Central memory CD4-positive, alpha-beta T cell (primary cell): ENCODE results near the gene ZNF646.

Source experiments
- DNase-seq: peaks from one replicate; pipeline ENCODE4 v3.0.0; 2022

ZNF646 gene

DNA sequence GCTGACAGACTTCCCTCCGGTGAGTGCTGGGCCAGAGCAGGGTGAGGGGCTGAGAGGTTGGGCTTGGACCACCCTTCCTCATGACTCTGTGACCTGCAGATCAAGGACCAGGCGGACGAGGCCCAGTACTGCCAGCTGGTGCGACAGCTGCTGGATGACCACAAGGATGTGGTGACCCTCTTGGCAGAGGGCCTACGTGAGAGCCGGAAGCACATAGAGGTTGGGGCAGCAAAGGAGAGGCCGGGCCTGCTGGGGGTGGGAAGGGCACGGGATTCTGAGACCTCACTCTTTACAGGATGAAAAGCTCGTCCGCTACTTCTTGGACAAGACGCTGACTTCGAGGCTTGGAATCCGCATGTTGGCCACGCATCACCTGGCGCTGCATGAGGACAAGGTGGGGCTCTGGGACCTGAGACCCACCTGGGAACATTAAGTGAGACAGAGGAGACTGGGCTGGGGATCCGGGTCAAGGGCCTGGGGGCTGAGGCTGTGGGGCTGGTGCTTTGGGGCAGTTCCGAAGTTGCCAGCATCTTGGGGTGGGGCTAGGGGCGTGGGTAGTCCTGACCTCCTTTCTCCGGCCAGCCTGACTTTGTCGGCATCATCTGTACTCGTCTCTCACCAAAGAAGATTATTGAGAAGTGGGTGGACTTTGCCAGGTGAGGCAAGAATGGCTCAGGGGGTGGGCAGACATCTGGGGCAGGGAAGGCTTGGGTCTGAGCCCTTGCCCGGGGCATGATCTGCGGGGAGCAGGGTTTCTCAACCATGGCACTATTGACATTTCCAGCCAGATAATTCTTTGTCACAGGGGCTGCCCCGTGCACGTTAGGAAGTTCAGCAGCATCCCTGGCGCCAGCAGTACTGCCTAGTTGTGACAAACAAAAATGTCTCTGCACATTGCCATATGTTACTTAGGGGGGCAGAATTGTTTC is 36.1 kb downstream of the ZNF646 start:
- no peak for DNase-seq

DNA sequence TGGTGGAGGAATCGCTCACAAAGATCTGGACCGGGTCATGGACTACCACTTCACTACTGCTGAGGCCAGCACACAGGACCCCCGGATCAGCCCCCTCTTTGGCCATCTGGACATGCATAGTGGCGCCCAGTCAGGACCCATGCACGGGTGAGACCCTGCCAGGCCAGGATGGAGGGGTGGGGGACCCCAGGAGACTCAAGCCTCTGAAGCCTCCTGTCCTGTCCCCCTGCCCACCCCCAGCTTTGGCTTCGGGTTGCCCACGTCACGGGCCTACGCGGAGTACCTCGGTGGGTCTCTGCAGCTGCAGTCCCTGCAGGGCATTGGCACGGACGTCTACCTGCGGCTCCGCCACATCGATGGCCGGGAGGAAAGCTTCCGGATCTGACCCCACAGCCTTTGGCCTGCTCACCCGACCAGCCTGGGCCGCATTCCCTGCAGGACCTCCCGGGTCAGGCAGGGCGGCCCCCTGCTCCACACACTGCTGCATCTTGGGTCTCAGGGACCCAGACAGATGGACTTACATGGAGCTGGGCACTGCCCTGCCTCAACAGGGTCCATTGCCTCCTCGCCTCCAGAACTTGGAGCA is 37.8 kb downstream of the ZNF646 start:
- no peak for DNase-seq

- no peak for DNase-seq
Observed at GRCh38 chr16:31112711-31113110, 38.5 kb downstream of the ZNF646 start.

DNA sequence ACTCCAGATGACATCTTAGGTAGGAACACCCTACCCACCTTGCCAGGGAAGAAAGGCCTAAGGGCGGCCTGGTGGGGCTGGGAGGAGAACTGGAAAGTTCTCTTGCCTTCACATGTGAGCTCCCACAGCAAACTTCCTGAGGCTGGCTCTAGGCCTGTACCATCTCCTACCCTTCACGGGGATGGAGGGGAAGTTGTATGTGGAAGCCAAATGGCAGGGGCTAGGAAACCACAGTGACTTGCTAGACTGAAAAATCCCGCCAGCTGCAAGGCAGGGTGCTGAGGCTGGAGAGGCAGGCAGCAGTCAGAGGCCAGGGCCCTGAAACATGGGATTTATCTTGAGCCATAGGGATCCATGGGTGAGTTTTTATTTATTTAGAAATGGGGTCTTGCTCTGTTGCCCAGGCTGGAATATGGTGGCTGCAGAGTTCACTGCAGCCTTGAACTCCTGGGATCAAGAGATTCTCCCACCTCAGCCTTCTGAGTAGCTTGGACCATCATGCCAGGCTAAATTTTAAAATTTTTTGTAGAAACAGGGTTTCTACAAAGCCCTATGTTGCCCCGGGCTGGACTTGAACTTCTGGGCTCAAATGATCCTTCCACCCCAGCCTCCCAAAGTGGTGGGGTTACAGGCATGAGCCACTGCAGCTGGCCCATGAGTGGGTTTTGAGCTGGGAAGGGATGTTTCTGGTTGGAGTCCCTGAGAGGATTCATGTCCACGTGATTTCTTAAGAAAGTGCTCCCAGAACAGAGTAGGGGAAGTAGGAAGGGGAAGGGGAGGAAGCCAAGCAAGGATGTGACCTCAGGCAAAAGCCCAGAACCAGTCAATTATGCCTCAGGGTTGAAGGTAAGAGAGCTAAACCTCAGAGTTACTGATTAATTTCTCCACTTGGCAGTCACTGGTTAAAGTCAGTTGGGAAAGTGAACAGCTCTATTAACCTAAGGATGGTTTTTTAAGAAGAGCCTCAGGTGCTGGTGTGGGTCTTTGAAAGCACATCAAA is 39.2 kb downstream of the ZNF646 start:
- no peak for DNase-seq

DNA sequence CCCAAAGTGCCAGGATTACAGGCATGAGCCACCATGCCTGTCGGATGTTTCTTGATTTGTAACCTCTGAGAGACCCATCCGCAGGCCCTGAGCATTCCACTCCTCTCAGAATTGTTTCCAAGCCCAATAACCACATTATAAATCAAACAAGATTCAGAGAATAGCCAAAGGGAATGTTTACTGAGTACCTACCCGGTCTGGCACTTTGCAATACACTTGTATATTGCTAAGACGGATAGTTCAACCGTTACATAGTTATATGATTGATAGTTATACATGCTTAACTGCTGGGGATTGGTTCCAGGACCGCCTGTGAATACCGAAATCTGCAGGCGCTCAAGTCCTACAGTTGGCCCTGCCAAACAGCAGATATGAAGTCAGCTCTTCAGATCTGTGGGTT is 40.2 kb downstream of the ZNF646 start:
- no peak for DNase-seq

DNA sequence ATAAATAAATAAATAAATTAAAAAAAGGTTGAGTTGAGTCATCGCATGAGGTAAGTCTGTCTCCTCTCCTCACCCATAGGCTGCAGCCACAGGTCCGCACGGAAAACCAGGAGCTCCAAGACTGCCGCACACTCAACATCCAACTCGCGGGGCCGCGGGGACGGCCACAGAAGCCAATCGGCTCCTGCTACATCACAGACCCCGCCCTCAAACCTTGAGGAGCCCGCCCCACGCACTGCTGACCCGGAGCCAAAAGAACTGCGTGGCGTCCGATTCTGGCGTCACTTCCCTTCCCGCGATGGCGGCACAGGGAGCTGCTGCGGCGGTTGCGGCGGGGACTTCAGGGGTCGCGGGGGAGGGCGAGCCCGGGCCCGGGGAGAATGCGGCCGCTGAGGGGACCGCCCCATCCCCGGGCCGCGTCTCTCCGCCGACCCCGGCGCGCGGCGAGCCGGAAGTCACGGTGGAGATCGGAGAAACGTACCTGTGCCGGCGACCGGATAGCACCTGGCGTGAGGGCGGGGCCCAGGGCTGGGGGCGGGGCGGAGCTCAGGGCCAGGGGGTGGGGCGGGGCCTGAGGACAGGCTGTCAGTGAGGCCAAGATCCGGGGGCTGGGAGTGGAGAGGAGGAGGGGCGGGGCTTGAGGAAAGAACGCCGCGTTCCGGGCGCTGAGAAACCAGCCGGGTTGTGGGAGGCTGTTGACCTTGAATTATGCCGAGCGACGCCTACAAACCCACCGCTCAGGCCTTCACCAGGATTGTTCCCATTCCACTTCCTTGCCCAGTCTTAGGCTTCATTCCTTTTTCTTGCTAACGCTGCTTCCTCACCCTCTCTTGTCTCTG is 43.4 kb downstream of the ZNF646 start, which contains the start of gene KAT8:
KAT8 (plus strand) TSS at position 281 of the 839 bp plus-strand sequence; CDS start at position 299, 18 bp downstream.
- peak; percentile 96 for DNase-seq

DNA sequence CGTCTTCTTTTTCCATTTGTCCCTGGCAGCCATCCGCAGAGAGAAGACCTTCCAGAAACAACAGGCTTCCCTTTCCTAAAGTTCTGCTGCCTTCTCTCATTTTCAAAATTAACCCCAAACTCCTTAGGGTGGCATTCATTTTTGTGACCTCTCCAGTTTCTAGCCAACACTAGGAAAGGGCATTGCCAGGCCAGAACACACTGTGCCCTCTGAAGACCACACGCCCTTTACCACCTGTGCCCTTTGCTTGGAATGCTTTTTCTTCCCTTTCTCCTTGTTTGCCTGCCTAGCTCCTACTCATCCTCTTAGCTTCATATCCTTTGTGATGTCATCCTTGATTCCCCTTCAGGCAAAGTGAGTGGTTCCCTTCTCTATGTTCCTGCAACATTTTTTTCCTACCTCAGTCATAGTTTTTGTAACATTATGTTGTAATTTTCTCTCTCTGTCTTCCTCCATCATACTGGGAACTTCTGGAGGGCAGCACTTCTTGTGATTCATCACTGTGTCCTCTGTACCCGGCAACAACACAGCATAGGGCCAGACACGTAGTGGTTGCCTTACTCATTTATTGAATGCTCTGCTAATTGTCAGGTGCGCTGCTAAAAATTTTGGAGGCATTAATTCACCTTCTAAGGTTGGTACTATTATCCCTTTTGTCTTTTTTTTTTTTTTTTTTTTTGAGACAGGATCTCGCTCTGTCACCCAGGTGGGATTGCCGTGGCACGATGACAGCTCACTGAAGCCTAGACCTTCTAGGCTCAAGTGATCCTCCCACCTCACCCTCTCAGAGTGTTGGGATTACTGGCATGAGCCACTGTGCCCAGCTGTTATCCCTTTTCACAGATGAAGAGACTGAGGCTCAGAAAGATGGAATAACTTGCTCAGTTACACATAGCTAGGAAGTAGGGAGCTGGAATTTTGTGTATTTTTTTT is 44.3 kb downstream of the ZNF646 start:
- no peak for DNase-seq

- DNase-seq, result no peak
Observed at GRCh38 chr16:31120129-31120528, 45.9 kb downstream of the ZNF646 start.

- no peak for DNase-seq
Observed at GRCh38 chr16:31125844-31126243, 51.6 kb downstream of the ZNF646 start.

GRCh38 chr16:31127182-31127581 is 53.0 kb downstream of the ZNF646 start:
- DNase-seq, result no peak

GRCh38 chr16:31128711-31129567 is 54.7 kb downstream of the ZNF646 start:
- no peak for DNase-seq

DNA sequence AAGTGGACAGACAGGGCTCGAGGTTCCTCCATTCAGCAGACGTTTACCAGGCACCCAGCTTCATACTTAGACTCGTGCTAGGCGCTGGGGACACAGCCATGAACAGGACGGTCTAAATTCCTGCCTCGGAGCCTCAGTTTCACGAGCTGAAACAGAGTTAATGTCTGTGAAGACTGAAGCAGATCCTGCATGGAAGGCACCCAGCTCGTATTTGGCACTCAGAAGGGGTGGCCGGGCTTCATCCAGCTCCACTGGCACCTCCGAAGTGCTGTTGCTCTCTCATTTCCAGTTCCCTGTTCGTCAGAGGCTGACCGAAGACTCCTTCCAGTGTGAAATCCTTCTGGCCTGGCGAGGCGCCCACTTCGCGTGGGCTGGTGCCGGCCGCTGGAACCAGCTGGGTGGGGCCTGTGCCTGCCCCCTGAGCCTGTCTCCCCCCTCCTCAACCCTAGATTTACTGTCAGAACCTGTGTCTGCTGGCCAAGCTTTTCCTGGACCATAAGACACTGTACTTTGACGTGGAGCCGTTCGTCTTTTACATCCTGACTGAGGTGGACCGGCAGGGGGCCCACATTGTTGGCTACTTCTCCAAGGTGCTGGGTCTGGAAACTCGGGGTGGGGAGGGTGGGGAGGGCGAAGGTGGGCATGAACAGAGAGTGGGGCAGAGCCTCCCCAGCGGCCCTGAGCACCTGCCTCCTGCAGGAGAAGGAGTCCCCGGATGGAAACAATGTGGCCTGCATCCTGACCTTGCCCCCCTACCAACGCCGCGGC is 55.5 kb downstream of the ZNF646 start:
- no peak for DNase-seq

GRCh38 chr16:31130336-31130891 is 56.2 kb downstream of the ZNF646 start:
- DNase-seq, result no peak

DNA sequence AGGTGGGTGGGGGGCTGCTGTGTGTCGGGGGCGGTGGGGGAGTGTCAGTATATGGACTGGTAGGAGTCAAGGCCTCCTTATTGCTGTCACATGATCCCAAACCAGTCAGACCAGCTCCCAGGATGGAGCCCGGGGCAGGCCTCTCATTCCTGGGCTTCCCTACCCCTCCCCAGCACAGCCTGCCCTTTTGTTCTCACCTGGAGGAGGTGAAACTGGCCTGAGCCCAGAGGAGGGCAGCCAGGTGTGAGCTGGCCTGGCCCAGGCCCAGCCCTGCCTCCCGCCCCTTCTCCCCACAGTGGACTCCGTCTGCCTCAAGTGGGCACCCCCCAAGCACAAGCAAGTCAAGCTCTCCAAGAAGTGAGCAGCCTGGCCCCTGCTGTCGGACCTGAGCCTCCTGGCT is 56.7 kb downstream of the ZNF646 start:
- no peak for DNase-seq

DNA sequence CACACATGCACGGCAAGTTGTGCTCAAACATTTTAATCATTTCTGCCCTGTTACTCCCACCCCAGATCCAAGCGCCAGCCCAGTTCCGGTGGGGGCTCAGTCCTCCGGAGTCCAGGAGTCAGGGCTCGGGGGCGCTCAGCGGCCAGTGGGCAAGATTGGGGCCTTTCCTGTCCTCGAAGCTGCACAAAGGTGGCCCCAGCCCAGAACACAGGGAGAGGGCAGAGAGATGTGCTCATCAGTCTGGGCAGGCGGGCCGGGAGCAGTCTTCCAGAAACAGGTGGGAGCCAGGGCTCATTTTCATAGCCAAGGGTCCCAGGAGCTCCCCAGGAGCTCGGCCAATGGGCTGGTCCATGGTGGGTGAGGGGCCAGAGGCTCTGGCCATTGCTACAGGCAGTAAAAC is 57.2 kb downstream of the ZNF646 start:
- no peak for DNase-seq

- DNase-seq, result no peak
Observed at GRCh38 chr16:31131841-31132271, 57.6 kb downstream of the ZNF646 start.

GRCh38 chr16:31132303-31132979 is 58.2 kb downstream of the ZNF646 start:
- no peak for DNase-seq

DNA sequence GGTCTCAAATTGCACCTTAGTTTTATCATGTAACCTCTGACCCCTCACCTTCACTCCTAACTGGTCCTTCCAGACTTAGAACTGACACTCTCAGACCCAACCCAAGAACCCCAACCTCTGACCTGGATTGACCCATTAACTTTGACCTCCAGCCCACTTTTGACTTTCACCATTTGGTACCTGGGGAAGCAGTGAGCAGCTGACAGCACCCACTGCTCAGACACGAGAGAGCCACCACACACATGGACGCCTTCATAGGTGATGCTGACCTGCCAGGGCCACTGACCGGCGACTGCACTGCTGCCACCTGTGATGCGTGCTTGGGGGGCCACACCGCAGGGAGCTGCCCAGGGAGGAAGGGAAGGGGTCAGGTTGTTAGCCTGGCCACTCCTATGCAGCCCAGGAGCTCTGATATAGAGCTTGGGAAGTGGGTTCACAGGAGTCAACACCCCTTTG is 58.9 kb downstream of the ZNF646 start:
- no peak for DNase-seq
